Measurements from ENCODE around the gene EIF4G2. TPM values are rescaled to one million over a fixed set of nuclear protein-coding genes. Genes with fewer than 3 reads are reported as not detected.

Gene EIF4G2
- total RNA-seq (2021; ENCODE audit: unreplicated experiment) (2,422 TPM), Bru-seq, nascent RNA (percentile 100 among the genes with signal in this experiment), BruChase-seq, experiment 1, labeled RNA remaining after a 2-hour chase (percentile 100 among the genes with signal in this experiment), BruChase-seq, experiment 2, labeled RNA remaining after a 6-hour chase (percentile 100 among the genes with signal in this experiment)
- 1,612 TPM for polyA plus RNA-seq (2012; ENCODE audit: insufficient read length)
- long read RNA-seq, full-length matches to known transcripts, result 2,682 of 3,516 reads
- long read RNA-seq, partial matches to known transcripts, result 451 of 3,516 reads
- long read RNA-seq, other reads (novel, unspliced or antisense), result 383 of 3,516 reads

GRCh38 chr11:10808553-10809372 lies at the start of gene EIF4G2:
Gene EIF4G2, minus strand, starts transcription at chr11:10808926.
- intact Hi-C loops (cut with micrococcal nuclease; ENCODE audit: unreplicated experiment), result loop anchor here (5.0 kb wide), 2 partner anchors 49 to 119 kb away; partner anchors contain the start of gene ZBED5
- peak; percentile 99 for DNase-seq (ENCODE audit: low read depth, low spot score)
- peak within 1 kb of the TSS; percentile 83 to 86 for H3K4me3 ChIP-seq (ENCODE audit: low read depth in 2 of 2, low read length in 2 of 2)
- TF ChIP-seq, protein P1, sequence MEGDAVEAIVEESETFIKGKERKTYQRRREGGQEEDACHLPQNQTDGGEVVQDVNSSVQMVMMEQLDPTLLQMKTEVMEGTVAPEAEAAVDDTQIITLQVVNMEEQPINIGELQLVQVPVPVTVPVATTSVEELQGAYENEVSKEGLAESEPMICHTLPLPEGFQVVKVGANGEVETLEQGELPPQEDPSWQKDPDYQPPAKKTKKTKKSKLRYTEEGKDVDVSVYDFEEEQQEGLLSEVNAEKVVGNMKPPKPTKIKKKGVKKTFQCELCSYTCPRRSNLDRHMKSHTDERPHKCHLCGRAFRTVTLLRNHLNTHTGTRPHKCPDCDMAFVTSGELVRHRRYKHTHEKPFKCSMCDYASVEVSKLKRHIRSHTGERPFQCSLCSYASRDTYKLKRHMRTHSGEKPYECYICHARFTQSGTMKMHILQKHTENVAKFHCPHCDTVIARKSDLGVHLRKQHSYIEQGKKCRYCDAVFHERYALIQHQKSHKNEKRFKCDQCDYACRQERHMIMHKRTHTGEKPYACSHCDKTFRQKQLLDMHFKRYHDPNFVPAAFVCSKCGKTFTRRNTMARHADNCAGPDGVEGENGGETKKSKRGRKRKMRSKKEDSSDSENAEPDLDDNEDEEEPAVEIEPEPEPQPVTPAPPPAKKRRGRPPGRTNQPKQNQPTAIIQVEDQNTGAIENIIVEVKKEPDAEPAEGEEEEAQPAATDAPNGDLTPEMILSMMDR (IDR thresholded peaks at IDR 0.05), result no peak
- TF ChIP-seq SIN3A (IDR thresholded peaks at IDR 0.05; ENCODE audit: borderline replicate concordance, insufficient read depth, low read depth, low read length) (peak; percentile 95), POLR2AphosphoS5 (IDR thresholded peaks at IDR 0.05; ENCODE audit: low read depth, low read length) (peak; percentile 100), TCF7L2 (IDR thresholded peaks at IDR 0.05; ENCODE audit: low read depth, low read length) (peak; percentile 25)
- TF ChIP-seq, protein P2, sequence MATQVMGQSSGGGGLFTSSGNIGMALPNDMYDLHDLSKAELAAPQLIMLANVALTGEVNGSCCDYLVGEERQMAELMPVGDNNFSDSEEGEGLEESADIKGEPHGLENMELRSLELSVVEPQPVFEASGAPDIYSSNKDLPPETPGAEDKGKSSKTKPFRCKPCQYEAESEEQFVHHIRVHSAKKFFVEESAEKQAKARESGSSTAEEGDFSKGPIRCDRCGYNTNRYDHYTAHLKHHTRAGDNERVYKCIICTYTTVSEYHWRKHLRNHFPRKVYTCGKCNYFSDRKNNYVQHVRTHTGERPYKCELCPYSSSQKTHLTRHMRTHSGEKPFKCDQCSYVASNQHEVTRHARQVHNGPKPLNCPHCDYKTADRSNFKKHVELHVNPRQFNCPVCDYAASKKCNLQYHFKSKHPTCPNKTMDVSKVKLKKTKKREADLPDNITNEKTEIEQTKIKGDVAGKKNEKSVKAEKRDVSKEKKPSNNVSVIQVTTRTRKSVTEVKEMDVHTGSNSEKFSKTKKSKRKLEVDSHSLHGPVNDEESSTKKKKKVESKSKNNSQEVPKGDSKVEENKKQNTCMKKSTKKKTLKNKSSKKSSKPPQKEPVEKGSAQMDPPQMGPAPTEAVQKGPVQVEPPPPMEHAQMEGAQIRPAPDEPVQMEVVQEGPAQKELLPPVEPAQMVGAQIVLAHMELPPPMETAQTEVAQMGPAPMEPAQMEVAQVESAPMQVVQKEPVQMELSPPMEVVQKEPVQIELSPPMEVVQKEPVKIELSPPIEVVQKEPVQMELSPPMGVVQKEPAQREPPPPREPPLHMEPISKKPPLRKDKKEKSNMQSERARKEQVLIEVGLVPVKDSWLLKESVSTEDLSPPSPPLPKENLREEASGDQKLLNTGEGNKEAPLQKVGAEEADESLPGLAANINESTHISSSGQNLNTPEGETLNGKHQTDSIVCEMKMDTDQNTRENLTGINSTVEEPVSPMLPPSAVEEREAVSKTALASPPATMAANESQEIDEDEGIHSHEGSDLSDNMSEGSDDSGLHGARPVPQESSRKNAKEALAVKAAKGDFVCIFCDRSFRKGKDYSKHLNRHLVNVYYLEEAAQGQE (IDR thresholded peaks at IDR 0.05; ENCODE audit: insufficient read depth in 1 of 2, low read depth in 2 of 2, low read length in 1 of 2), result peak in 1 of 2 experiments; percentile 18; a peak in 2 of 4 replicates
- POLR2A ChIA-PET, result interaction anchor here (0.5 to 2.3 kb wide), 22 partner anchors 8 to 965 kb away, joined by 3 to 32 read pairs (median 6); partner anchors contain the start of gene ZBED5
- no TSS peak for BruUV-seq (replicated peaks)
- H3K4me1 ChIP-seq (ENCODE audit: control insufficient read depth, insufficient read depth, low read length), result peaks cover 35% of the 10 kb centered on the region
- in situ Hi-C loops (cut with HindIII; ENCODE audit: low pct_unique_long_range_greater_than_20kb, low sequenced_read_pairs), result no loop called here
- no peaks in the 10 kb centered on the region for H3K27me3 ChIP-seq (ENCODE audit: control insufficient read depth, insufficient read depth, low read length)
- peaks cover 39% of the 10 kb centered on the region for H3K36me3 ChIP-seq (ENCODE audit: control insufficient read depth, insufficient read depth, low read length)
- CTCF ChIA-PET, result interaction anchor here (0.5 to 1.9 kb wide), 10 partner anchors 13 to 271 kb away, joined by 3 to 17 read pairs (median 3); partner anchors contain the start of gene ZBED5
- H3K9me3 ChIP-seq (ENCODE audit: control insufficient read depth, insufficient read depth, low read depth, low read length), result no peaks in the 10 kb centered on the region
- ATAC-seq, result peak; percentile 96
- H3K27ac ChIP-seq (ENCODE audit: low read length), result peak within 1 kb of the TSS; percentile 96

DNA sequence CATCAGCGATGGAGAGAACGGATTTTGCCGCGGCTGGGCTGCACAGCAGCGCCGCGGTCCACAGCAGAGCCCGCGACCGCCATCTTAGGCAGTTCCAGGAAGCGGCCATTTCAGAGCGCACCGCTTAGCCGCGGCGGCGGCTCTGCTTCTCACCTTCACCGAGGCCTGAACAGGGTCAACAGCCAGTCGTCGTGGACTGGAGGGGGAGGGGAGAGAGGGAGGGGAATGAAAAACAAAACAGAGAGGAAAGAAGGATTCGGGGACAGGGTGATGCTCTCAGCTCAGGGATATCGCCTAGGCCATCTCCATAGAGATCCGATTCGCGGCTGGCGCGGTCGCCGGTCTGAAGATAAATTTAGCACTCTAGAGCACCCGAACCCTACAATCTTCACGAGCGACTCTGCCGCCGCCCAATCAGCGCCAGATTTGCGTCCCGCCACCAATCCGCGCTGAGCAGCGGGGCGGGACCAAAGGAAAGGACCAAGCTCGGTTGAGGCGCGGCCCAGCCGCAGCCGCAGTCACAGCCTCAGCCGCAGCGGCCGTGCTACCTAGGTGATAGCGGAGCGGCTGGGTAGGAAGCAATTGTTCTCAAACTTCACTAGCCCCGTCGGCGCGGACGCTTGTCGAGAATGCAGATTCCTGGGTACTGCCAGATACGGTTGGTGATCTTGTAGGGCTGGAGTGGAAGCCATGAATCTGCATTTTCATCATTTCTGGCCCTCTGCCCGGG lies 49.1 kb upstream of the EIF4G2 start, which contains the start of gene ZBED5:
TSS of gene ZBED5 (minus strand) at position 345 of the 730 bp plus-strand sequence. CDS start 3,108 bp downstream, outside the sequence.
- Histone ChIP-seq H3K4me1 (ENCODE audit: control insufficient read depth, insufficient read depth, low read length) (peaks cover 44% of the 10 kb centered on the region), H3K4me3 (ENCODE audit: low read depth in 2 of 2, low read length in 2 of 2) (peak within 1 kb of the TSS; percentile 87 to 91), H3K27me3 (ENCODE audit: control insufficient read depth, insufficient read depth, low read length) (no peaks in the 10 kb centered on the region), H3K9me3 (ENCODE audit: control insufficient read depth, insufficient read depth, low read depth, low read length) (no peaks in the 10 kb centered on the region), H3K27ac (ENCODE audit: low read length) (peak within 1 kb of the TSS; percentile 100), H3K36me3 (ENCODE audit: control insufficient read depth, insufficient read depth, low read length) (peaks cover 42% of the 10 kb centered on the region)
- ChIA-PET POLR2A (interaction anchor here (0.7 to 2.5 kb wide), 9 partner anchors 10 to 935 kb away, joined by 3 to 32 read pairs (median 7); partner anchors contain the start of gene EIF4G2), CTCF (interaction anchor here (1.0 to 1.8 kb wide), 3 partner anchors 49 to 76 kb away, joined by 3 to 8 read pairs (median 6); partner anchors contain the start of gene EIF4G2)
- TF ChIP-seq TCF7L2 (IDR thresholded peaks at IDR 0.05; ENCODE audit: low read depth, low read length) (peak; percentile 95), SIN3A (IDR thresholded peaks at IDR 0.05; ENCODE audit: borderline replicate concordance, insufficient read depth, low read depth, low read length) (peak; percentile 87), POLR2AphosphoS5 (IDR thresholded peaks at IDR 0.05; ENCODE audit: low read depth, low read length) (peak; percentile 98)
- TF ChIP-seq, protein P2 (IDR thresholded peaks at IDR 0.05; ENCODE audit: insufficient read depth in 1 of 2, low read depth in 2 of 2, low read length in 1 of 2), result peak in 1 of 2 experiments; percentile 76; a peak in 2 of 4 replicates
- TF ChIP-seq, protein P1 (IDR thresholded peaks at IDR 0.05), result no peak
- DNase-seq (ENCODE audit: low read depth, low spot score) (peak; percentile 98), ATAC-seq (peak; percentile 95)
- in situ Hi-C loops (cut with HindIII; ENCODE audit: low pct_unique_long_range_greater_than_20kb, low sequenced_read_pairs) (no loop called here), intact Hi-C loops (cut with micrococcal nuclease; ENCODE audit: unreplicated experiment) (loop anchor here (2.0 to 5.0 kb wide), 3 partner anchors 51 to 75 kb away; partner anchors contain the start of gene EIF4G2)
- BruUV-seq (replicated peaks), result no TSS peak

All from Panc1 (cell line).